Fibroblast of lung (primary cell): ENCODE data around the gene FOXG1.
A peak's percentile ranks its signal among the peaks of the same experiment; 100 is the strongest.

Experiments used
- EZH2 ChIP-seq: IDR thresholded peaks from 2 replicates; pipeline ENCODE4 v1.5.1; 2012; ENCODE audit warnings: low read length, control low read depth, mild to moderate bottlenecking; ENCODE audit errors: missing control alignments
- TF ChIP-seq, protein P1 (sequence below), 2 donors: IDR thresholded peaks in 1 of 2; conservative IDR thresholded peaks in 1 of 2; 1 replicate in 1 of 2; 2 replicates in 1 of 2; pipeline ENCODE4 v1.5.1; 2011 to 2012; ENCODE audit warnings: low read length in 2 of 2, control low read depth in 1 of 2, inconsistent platforms in 1 of 2, low read depth in 1 of 2, mild to moderate bottlenecking in 1 of 2

DNA sequence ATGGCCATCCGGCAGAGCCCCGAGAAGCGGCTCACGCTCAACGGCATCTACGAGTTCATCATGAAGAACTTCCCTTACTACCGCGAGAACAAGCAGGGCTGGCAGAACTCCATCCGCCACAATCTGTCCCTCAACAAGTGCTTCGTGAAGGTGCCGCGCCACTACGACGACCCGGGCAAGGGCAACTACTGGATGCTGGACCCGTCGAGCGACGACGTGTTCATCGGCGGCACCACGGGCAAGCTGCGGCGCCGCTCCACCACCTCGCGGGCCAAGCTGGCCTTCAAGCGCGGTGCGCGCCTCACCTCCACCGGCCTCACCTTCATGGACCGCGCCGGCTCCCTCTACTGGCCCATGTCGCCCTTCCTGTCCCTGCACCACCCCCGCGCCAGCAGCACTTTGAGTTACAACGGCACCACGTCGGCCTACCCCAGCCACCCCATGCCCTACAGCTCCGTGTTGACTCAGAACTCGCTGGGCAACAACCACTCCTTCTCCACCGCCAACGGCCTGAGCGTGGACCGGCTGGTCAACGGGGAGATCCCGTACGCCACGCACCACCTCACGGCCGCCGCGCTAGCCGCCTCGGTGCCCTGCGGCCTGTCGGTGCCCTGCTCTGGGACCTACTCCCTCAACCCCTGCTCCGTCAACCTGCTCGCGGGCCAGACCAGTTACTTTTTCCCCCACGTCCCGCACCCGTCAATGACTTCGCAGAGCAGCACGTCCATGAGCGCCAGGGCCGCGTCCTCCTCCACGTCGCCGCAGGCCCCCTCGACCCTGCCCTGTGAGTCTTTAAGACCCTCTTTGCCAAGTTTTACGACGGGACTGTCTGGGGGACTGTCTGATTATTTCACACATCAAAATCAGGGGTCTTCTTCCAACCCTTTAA is 1.5 kb downstream of the FOXG1 start:
- TF ChIP-seq, protein P1, sequence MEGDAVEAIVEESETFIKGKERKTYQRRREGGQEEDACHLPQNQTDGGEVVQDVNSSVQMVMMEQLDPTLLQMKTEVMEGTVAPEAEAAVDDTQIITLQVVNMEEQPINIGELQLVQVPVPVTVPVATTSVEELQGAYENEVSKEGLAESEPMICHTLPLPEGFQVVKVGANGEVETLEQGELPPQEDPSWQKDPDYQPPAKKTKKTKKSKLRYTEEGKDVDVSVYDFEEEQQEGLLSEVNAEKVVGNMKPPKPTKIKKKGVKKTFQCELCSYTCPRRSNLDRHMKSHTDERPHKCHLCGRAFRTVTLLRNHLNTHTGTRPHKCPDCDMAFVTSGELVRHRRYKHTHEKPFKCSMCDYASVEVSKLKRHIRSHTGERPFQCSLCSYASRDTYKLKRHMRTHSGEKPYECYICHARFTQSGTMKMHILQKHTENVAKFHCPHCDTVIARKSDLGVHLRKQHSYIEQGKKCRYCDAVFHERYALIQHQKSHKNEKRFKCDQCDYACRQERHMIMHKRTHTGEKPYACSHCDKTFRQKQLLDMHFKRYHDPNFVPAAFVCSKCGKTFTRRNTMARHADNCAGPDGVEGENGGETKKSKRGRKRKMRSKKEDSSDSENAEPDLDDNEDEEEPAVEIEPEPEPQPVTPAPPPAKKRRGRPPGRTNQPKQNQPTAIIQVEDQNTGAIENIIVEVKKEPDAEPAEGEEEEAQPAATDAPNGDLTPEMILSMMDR (conservative IDR thresholded peaks at IDR 0.05 in 1 of 2, IDR thresholded peaks at IDR 0.05 in 1 of 2; ENCODE audit: low read depth in 1 of 2, low read length in 2 of 2), result no peak
- peak; percentile 99 for TF ChIP-seq EZH2
